Body of pancreas (tissue), 4 donors: ENCODE results near the gene OGT.

Experiments
- CTCF ChIP-seq, 7 experiments: fragments of 450-650 bp in 4 of 7; fragments of 200-600 bp in 3 of 7; sonication (generic) in 3 of 7; IDR thresholded peaks; one replicate each; pipeline ENCODE4 v1.5.1; 2016 to 2019; ENCODE audit warnings: antibody characterized with exemption in 7 of 7
- POLR2A ChIP-seq, 3 donors: fragments of 450-650 bp; IDR thresholded peaks; one replicate each; pipeline ENCODE4 v1.6.1; 2016; ENCODE audit warnings: antibody characterized with exemption in 3 of 3, mild to moderate bottlenecking in 2 of 3

- TF ChIP-seq CTCF (IDR thresholded peaks at IDR 0.05) (no peak), POLR2A (IDR thresholded peaks at IDR 0.05) (no peak)
Measured at GRCh38 chrX:71543316-71543715, 10.4 kb downstream of the OGT start.
